SU-DHL-6 (cell line): ENCODE measurements around the gene RPS3.

Experiments
- H2AFZ ChIP-seq: fragments of 200-600 bp; sonication (generic); 2 replicates; pipeline ENCODE4 v1.6.1; 2014; ENCODE audit warnings: low read depth, mild to moderate bottlenecking, moderate library complexity, mixed read lengths, antibody characterized with exemption, low read length; ENCODE audit not compliant: severe bottlenecking
- H3F3A ChIP-seq: fragments of 200-600 bp; shearing (Covaris generic); 2 replicates; pipeline ENCODE4 v1.6.0; 2016; ENCODE audit warnings: antibody characterized with exemption, mild to moderate bottlenecking; ENCODE audit not compliant: insufficient read depth
- H3K27ac ChIP-seq: fragments of 200-600 bp; sonication (generic); 2 replicates; pipeline ENCODE4 v1.5.1; 2016; ENCODE audit warnings: low read depth, mild to moderate bottlenecking, low read length, moderate library complexity, mixed read lengths
- H3K27me3 ChIP-seq: fragments of 200-600 bp; sonication (generic), shearing (Covaris generic); 2 replicates; pipeline ENCODE4 v1.6.0; 2014; ENCODE audit warnings: mild to moderate bottlenecking, low read length
- H3K36me3 ChIP-seq: fragments of 200-600 bp; sonication (generic); 2 replicates; pipeline ENCODE4 v1.6.1; 2014; ENCODE audit warnings: mild to moderate bottlenecking, low read length, mixed read lengths
- H3K4me2 ChIP-seq: fragments of 300-600, 200-600 bp; shearing (Covaris generic), sonication (generic); 2 replicates; pipeline ENCODE4 v1.6.0; 2014; ENCODE audit warnings: low read length, low read depth, mild to moderate bottlenecking; ENCODE audit not compliant: poor library complexity, severe bottlenecking
- H3K4me3 ChIP-seq: fragments of 200-600 bp; sonication (generic); 2 replicates; pipeline ENCODE4 v1.5.1; 2014; ENCODE audit warnings: antibody characterized with exemption, low read length, mild to moderate bottlenecking, mixed read lengths; ENCODE audit not compliant: insufficient read depth, poor library complexity, severe bottlenecking
- H3K79me2 ChIP-seq: fragments of 200-600 bp; sonication (generic); 2 replicates; pipeline ENCODE4 v1.6.1; 2014; ENCODE audit warnings: mild to moderate bottlenecking, low read length, moderate library complexity; ENCODE audit not compliant: insufficient read depth
- H3K9ac ChIP-seq: fragments of 200-600 bp; sonication (generic); 2 replicates; pipeline ENCODE4 v1.7.0; 2014; ENCODE audit warnings: mild to moderate bottlenecking, low read length
- H3K9me2 ChIP-seq: fragments of 200-600 bp; sonication (generic); replicated peaks from 2 replicates; pipeline ENCODE4 v1.6.1; 2014; ENCODE audit warnings: low read length; ENCODE audit not compliant: insufficient read depth
- H3K9me3 ChIP-seq: fragments of 200-600 bp; sonication (generic); 2 replicates; pipeline ENCODE4 v1.6.1; 2014; ENCODE audit warnings: low read length, mixed read lengths; ENCODE audit not compliant: insufficient read depth
- H4K20me1 ChIP-seq: fragments of 200-600 bp; sonication (generic); 2 replicates; pipeline ENCODE4 v1.6.1; 2014; ENCODE audit warnings: low read depth, mild to moderate bottlenecking, antibody characterized with exemption, low read length, moderate library complexity, mixed read lengths
- EZH2phosphoT487 ChIP-seq: fragments of 200-600 bp; sonication (generic), shearing (Covaris generic); conservative IDR thresholded peaks from 2 replicates; pipeline ENCODE4 v1.6.1; 2018; ENCODE audit warnings: mild to moderate bottlenecking, antibody characterized with exemption, low read length, moderate library complexity, mixed read lengths
- TF ChIP-seq, protein P1 (sequence below): fragments of 200-600 bp; sonication (generic); IDR thresholded peaks from one replicate; pipeline ENCODE4 v1.5.1; 2017; ENCODE audit warnings: antibody characterized with exemption, mild to moderate bottlenecking, low read length, moderate library complexity; ENCODE audit not compliant: insufficient read depth, poor library complexity, severe bottlenecking

RPS3 gene

DNA sequence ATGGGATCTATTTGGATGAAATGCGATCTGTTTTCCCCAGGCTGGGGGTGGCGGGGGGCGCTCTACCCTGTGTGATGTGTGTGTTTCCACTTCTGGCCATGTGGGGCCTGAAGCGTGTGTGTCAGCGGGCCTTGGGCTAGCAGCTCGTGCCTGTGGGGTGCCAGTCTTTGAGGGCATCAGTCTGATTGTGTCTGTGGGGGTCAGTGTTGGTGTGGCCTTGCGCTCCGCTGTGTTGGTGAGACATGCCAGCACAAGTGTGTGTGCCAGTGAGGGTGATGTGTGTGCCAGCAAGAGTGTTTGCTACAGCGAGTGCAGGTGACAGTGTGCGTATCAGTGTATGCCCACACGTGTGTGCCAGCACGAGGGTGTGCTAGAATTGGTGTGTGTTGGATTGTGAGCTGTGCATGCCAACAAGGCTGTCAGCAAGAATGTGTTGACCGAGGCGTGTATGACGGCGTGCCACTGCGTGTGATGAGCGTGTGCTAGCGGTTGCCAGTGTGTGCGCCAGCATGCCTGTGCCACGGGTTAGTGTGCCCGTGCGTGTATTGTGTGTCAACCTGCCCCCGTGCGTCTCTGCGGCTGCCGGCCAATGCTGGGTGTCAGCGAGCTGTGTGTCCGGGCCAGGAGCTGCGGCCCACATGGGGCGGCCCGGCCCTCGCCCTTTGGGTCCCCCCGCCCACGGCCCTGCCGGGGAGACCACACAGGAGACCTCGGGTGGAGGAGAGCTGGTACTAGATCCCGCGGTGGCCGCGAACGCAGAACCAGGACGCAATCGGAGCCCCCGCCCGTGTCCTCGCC, 48.4 kb upstream of the RPS3 start:
- Histone ChIP-seq H3K9me2 (no peaks in the 10 kb centered on the region), H3K4me2 (no peak overlapping the region), H3K79me2 (no peaks in the 10 kb centered on the region), H3K9ac (no peak overlapping the region), H4K20me1 (no peaks in the 10 kb centered on the region), H2AFZ (no peak overlapping the region), H3K27ac (no peak overlapping the region), H3K4me3 (no peak overlapping the region), H3K36me3 (no peaks in the 10 kb centered on the region), H3K27me3 (no peaks in the 10 kb centered on the region), H3F3A (no peaks in the 10 kb centered on the region), H3K9me3 (no peaks in the 10 kb centered on the region)
- no peak for TF ChIP-seq EZH2phosphoT487
- TF ChIP-seq, protein P1, sequence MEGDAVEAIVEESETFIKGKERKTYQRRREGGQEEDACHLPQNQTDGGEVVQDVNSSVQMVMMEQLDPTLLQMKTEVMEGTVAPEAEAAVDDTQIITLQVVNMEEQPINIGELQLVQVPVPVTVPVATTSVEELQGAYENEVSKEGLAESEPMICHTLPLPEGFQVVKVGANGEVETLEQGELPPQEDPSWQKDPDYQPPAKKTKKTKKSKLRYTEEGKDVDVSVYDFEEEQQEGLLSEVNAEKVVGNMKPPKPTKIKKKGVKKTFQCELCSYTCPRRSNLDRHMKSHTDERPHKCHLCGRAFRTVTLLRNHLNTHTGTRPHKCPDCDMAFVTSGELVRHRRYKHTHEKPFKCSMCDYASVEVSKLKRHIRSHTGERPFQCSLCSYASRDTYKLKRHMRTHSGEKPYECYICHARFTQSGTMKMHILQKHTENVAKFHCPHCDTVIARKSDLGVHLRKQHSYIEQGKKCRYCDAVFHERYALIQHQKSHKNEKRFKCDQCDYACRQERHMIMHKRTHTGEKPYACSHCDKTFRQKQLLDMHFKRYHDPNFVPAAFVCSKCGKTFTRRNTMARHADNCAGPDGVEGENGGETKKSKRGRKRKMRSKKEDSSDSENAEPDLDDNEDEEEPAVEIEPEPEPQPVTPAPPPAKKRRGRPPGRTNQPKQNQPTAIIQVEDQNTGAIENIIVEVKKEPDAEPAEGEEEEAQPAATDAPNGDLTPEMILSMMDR: no peak

DNA sequence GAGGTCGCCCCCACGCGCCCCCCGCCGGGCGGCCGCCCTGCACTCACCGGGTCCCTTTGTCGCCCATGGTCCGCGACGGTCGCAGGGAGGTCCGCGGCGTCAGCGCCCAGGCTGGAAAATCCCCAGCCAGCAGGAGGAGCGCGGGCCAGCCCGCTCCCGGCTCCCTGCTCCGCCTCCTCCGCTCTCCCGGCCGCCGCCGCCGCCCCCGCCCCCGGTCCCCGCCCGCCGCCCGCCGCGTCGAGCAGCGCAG, 47.9 kb upstream of the RPS3 start, which contains the start of gene ARRB1:
Gene ARRB1, minus strand, starts transcription at position 121 of the 250 bp plus-strand sequence. Its CDS starts 54 bp downstream, at position 67.
- no peaks in the 10 kb centered on the region for H3K79me2 ChIP-seq
- H3K27me3 ChIP-seq: no peaks in the 10 kb centered on the region
- H3K4me3 ChIP-seq: no peak within 1 kb of the TSS
- TF ChIP-seq, protein P1: no peak
- TF ChIP-seq EZH2phosphoT487: no peak
- H3K9me2 ChIP-seq: no peaks in the 10 kb centered on the region
- no peak within 1 kb of the TSS for H3K9ac ChIP-seq
- no peaks in the 10 kb centered on the region for H3F3A ChIP-seq
- no peak within 1 kb of the TSS for H2AFZ ChIP-seq
- H3K27ac ChIP-seq: no peak within 1 kb of the TSS
- no peaks in the 10 kb centered on the region for H3K9me3 ChIP-seq
- no peak within 1 kb of the TSS for H3K4me2 ChIP-seq
- H4K20me1 ChIP-seq: no peaks in the 10 kb centered on the region
- no peaks in the 10 kb centered on the region for H3K36me3 ChIP-seq

DNA sequence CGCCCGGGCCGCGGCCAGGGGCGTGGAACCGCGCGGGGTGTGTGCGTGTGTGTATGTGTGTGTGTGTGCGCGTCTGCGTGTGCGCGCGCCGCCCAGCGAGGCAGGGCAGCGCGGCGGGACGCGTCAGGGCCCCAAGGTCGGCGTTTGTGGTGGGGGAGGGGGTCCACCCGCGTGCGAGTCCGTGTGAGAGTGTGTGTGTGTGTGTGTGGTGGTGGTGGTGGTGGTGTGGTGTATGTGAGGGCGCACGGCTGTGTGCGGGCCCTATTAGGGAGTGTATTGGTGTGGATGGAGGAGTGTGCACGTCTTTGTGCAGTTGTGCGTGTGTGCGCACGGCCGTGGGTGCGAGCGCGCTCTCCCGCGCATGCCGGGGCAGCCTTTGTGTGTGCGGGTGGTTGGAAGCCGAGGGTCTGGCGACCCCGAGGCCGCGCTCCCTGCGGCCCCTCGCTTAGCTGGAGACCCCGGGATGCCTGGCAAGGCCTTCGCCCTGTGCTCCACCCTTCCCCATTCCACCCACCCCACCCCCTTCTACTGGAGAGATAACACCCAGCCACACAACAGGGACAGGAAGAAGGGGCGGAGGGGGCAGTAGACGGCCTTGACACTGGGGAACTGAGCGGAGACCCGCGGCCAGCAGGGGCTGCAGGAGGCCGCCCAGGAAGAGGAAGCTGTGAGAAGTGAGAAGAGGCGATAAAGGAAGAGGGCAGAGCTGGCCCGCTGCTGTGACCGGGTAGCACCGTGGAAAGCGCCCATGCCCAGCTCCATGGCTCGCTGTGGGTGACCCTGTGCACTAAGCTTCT, 47.3 kb upstream of the RPS3 start:
- no peaks in the 10 kb centered on the region for H3K79me2 ChIP-seq
- H3K9me2 ChIP-seq: no peaks in the 10 kb centered on the region
- H3K9me3 ChIP-seq: no peaks in the 10 kb centered on the region
- H3K4me2 ChIP-seq: no peak overlapping the region
- no peak overlapping the region for H3K9ac ChIP-seq
- no peaks in the 10 kb centered on the region for H4K20me1 ChIP-seq
- no peaks in the 10 kb centered on the region for H3F3A ChIP-seq
- TF ChIP-seq EZH2phosphoT487: no peak
- TF ChIP-seq, protein P1: no peak
- H3K27ac ChIP-seq: no peak overlapping the region
- no peak overlapping the region for H3K4me3 ChIP-seq
- H3K27me3 ChIP-seq: no peaks in the 10 kb centered on the region
- no peaks in the 10 kb centered on the region for H3K36me3 ChIP-seq
- no peak overlapping the region for H2AFZ ChIP-seq
